PFSK-1 (cell line): ENCODE data around the gene C6orf62.
A peak's percentile ranks its signal among the peaks of the same experiment; 100 is the strongest.

Experiments
- FOXP2 ChIP-seq: optimal IDR thresholded peaks from 2 replicates; pipeline ENCODE3; 2011; ENCODE audit warnings: borderline replicate concordance, control low read depth, inconsistent platforms; ENCODE audit not compliant: insufficient read depth; ENCODE audit errors: extremely low read length, extremely low read depth
- POLR2AphosphoS5 ChIP-seq: IDR thresholded peaks from 2 replicates; pipeline ENCODE4 v1.6.1; 2012; ENCODE audit warnings: low read depth, mild to moderate bottlenecking, control low read depth, low read length, moderate library complexity
- REST ChIP-seq, 2 experiments: IDR thresholded peaks; 2 replicates each; pipeline versions ENCODE4 v1.6.1 to v1.8.0; 2011 to 2012; ENCODE audit warnings: low read depth in 2 of 2, low read length in 2 of 2, control low read depth in 1 of 2, inconsistent platforms in 1 of 2, mild to moderate bottlenecking in 1 of 2, moderate library complexity in 1 of 2; ENCODE audit not compliant: insufficient read depth in 1 of 2
- TAF1 ChIP-seq: IDR thresholded peaks from 2 replicates; pipeline ENCODE4 v1.6.1; 2012; ENCODE audit warnings: low read length, control low read depth, borderline replicate concordance; ENCODE audit not compliant: insufficient read depth

DNA sequence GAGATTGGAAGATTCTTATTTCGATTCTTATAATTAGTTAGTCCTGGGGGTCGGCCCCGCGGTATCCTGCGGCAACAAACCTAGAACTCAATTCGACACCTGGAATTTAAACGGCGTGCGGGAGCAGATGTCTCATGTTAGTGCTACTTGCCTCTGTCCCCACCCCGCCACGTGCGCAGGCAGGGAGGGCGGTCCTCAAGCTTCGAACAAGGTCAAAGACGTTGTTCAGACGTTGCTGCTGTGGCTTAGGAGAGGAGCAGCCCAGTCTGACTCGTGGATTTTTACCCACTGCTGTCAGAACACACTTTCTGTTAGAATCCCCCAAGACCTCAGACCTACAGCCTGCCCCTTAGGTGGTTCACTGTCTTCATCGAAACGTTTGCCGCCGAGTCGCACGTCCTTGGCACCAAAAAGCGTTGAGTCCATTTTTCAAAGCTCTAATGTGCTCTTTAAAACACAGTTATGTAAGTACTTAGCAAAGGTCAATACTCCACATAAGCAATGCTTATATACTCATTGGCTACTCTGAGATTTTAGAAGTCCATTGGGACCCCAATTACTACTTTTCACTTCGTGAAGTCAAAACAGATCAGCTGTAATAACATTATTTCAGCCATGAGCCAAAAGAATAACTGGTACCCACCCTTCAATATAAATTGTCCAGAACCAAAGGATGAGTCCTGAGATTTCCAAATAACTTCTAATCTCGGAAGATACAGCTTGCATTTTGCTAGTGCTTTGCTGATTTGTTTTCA lies 2.7 kb upstream of the C6orf62 start:
- TF ChIP-seq REST (IDR thresholded peaks at IDR 0.05; ENCODE audit: insufficient read depth in 1 of 2, low read depth in 2 of 2, low read length in 2 of 2) (0 out of 4 replicates have a peak, but pooled peaks of 1 of the 2 experiments have one; percentile 34), POLR2AphosphoS5 (peak; percentile 90), FOXP2 (no peak), TAF1 (no peak; the same call in 1 of the 2 replicates)
